Endodermal cell (in vitro differentiated cells): Measurements from ENCODE around the gene CRTAC1. TPM values are rescaled to one million over a fixed set of nuclear protein-coding genes. Genes with fewer than 3 reads are reported as not detected.

ENCODE experiments used
- DNase-seq: peaks from one replicate; pipeline ENCODE4 v3.0.0-alpha.2; 2017
- H3K27ac ChIP-seq: 2 replicates; pipeline ENCODE4 v1.5.1; 2013; ENCODE audit warnings: mild to moderate bottlenecking, low read depth, low read length, moderate library complexity
- H3K27me3 ChIP-seq: 2 replicates; pipeline ENCODE4 v1.6.1; 2013; ENCODE audit warnings: mild to moderate bottlenecking, low read length, moderate library complexity; ENCODE audit not compliant: insufficient read depth, control insufficient read depth, poor library complexity, severe bottlenecking
- H3K36me3 ChIP-seq: 2 replicates; pipeline ENCODE4 v1.7.0; 2013; ENCODE audit warnings: mild to moderate bottlenecking, low read length, moderate library complexity; ENCODE audit not compliant: control insufficient read depth, insufficient read depth
- H3K4me1 ChIP-seq: one replicate; pipeline ENCODE4 v1.7.0; 2013; ENCODE audit warnings: low read length; ENCODE audit not compliant: control insufficient read depth, insufficient read depth
- H3K4me3 ChIP-seq: 2 replicates; pipeline ENCODE4 v1.5.1; 2013; ENCODE audit warnings: mild to moderate bottlenecking, low read length, moderate library complexity
- H3K9ac ChIP-seq: 2 replicates; pipeline ENCODE4 v1.6.1; 2013; ENCODE audit warnings: mild to moderate bottlenecking, low read length, moderate library complexity; ENCODE audit not compliant: poor library complexity, severe bottlenecking; ENCODE audit errors: extremely low read depth
- H3K9me3 ChIP-seq: 2 replicates; pipeline ENCODE4 v1.6.1; 2013; ENCODE audit warnings: mild to moderate bottlenecking, low read length, moderate library complexity; ENCODE audit not compliant: control insufficient read depth
- H3K27ac Mint-ChIP-seq: 2 replicates; pipeline ENCODE4 v1.8.0; 2020; ENCODE audit warnings: mixed read lengths
- H3K27me3 Mint-ChIP-seq: 2 replicates; pipeline ENCODE4 v1.8.0; 2021; ENCODE audit warnings: mild to moderate bottlenecking, mixed read lengths; ENCODE audit not compliant: insufficient read depth
- H3K36me3 Mint-ChIP-seq: 2 replicates; pipeline ENCODE4 v1.8.0; 2020; ENCODE audit warnings: low read depth, mixed read lengths
- H3K4me1 Mint-ChIP-seq: 2 replicates; pipeline ENCODE4 v1.8.0; 2020; ENCODE audit warnings: mixed read lengths
- H3K4me3 Mint-ChIP-seq: 2 replicates; pipeline ENCODE4 v1.8.0; 2020; ENCODE audit warnings: mild to moderate bottlenecking, moderate library complexity, mixed read lengths
- H3K9me3 Mint-ChIP-seq: 2 replicates; pipeline ENCODE4 v1.8.0; 2020; ENCODE audit warnings: mild to moderate bottlenecking, mixed read lengths
- CTCF ChIP-seq: fragments of 200-600 bp; sonication (generic); conservative IDR thresholded peaks from 2 replicates; pipeline ENCODE4 v1.5.0; 2021; ENCODE audit warnings: antibody characterized with exemption, mild to moderate bottlenecking
- WGBS, 2 experiments: methylation state at CpG; one replicate each; pipeline versions ENCODE4 v1.1.5 to v1.1.7; 2013; ENCODE audit warnings: missing lambda C conversion rate in 2 of 2, mixed read lengths in 1 of 2; ENCODE audit not compliant: insufficient coverage in 1 of 2, insufficient read length in 1 of 2; 5-methylcytosine and 5-hydroxymethylcytosine counted together
- total RNA-seq, 2 donors: library from RNA; stranded (reverse); fragmentation: NEBNext Ultra II Directional in 1 of 2; extraction: Animal tissue kit (Norgen Biotek cat#: 25700) in 1 of 2; gene quantifications; 2 replicates in 1 of 2; 3 replicates in 1 of 2; pipeline ENCODE4 v1.2.1, GENCODE V29; 2021

The CRTAC1 gene
- total RNA-seq, 2 donors from 2014 or later, result 0.13 to 0.24 TPM

- Mint-ChIP-seq H3K36me3 (no peaks in the 10 kb centered on the region), H3K9me3 (no peaks in the 10 kb centered on the region), H3K4me3 (no peak overlapping the region), H3K27me3 (peaks cover 16% of the 10 kb centered on the region), H3K27ac (no peak overlapping the region), H3K4me1 (peaks cover 7% of the 10 kb centered on the region)
- no peak overlapping the region for H3K9ac ChIP-seq
- no peaks in the 10 kb centered on the region for H3K27me3 ChIP-seq
- no peak overlapping the region for H3K27ac ChIP-seq
- no peaks in the 10 kb centered on the region for H3K9me3 ChIP-seq
- H3K4me1 ChIP-seq, result no peaks in the 10 kb centered on the region
- DNase-seq, result no peak
- no peak overlapping the region for H3K4me3 ChIP-seq
- TF ChIP-seq CTCF, result no peak
- H3K36me3 ChIP-seq, result no peaks in the 10 kb centered on the region
- WGBS, 2 experiments, result 89 to 91% methylated on average over 5 to 6 of the region's 6 CpGs
Observed at GRCh38 chr10:97874332-97874731, 156.1 kb downstream of the CRTAC1 start.

- no peak overlapping the region for H3K4me3 Mint-ChIP-seq
- H3K27ac Mint-ChIP-seq, result no peak overlapping the region
- H3K36me3 Mint-ChIP-seq, result no peaks in the 10 kb centered on the region
- H3K27me3 Mint-ChIP-seq, result peaks cover 16% of the 10 kb centered on the region
- Histone ChIP-seq H3K4me3 (no peak overlapping the region), H3K36me3 (no peaks in the 10 kb centered on the region), H3K4me1 (peaks cover 3% of the 10 kb centered on the region), H3K9ac (no peak overlapping the region), H3K9me3 (no peaks in the 10 kb centered on the region), H3K27me3 (no peaks in the 10 kb centered on the region), H3K27ac (no peak overlapping the region)
- WGBS, 2 experiments, result 92% methylated on average over 6 of the region's 6 CpGs
- no peak for TF ChIP-seq CTCF
- peaks cover 14% of the 10 kb centered on the region for H3K4me1 Mint-ChIP-seq
- DNase-seq, result no peak
- no peaks in the 10 kb centered on the region for H3K9me3 Mint-ChIP-seq
Observed at GRCh38 chr10:97873569-97873968, 156.9 kb downstream of the CRTAC1 start.

- Histone ChIP-seq H3K4me3 (no peak overlapping the region), H3K27ac (no peak overlapping the region), H3K4me1 (peaks cover 3% of the 10 kb centered on the region), H3K9ac (no peak overlapping the region), H3K9me3 (no peaks in the 10 kb centered on the region), H3K36me3 (no peaks in the 10 kb centered on the region), H3K27me3 (no peaks in the 10 kb centered on the region)
- Mint-ChIP-seq H3K4me3 (no peak overlapping the region), H3K9me3 (no peaks in the 10 kb centered on the region), H3K27ac (no peak overlapping the region), H3K4me1 (peaks cover 11% of the 10 kb centered on the region), H3K27me3 (peaks cover 16% of the 10 kb centered on the region), H3K36me3 (no peaks in the 10 kb centered on the region)
- no peak for TF ChIP-seq CTCF
- WGBS, 2 experiments, result 85 to 91% methylated on average over 5 to 8 of the region's 8 CpGs
- DNase-seq, result no peak
Observed at GRCh38 chr10:97870990-97871389, 159.4 kb downstream of the CRTAC1 start.
